ENCODE data around the gene PPDPF.

Gene PPDPF

GRCh38 chr20:63560333-63560805, 39.8 kb downstream of the PPDPF start:
- Histone ChIP-seq H3K27ac (ENCODE audit: low read length) (no peak overlapping the region), H3F3A (ENCODE audit: insufficient read depth, low read length) (no peaks in the 10 kb centered on the region), H3K4me1 (ENCODE audit: low read length) (no peaks in the 10 kb centered on the region), H2AFZ (ENCODE audit: low read length) (no peak overlapping the region), H3K4me2 (ENCODE audit: low read depth, low read length) (no peak overlapping the region), H3K9me3 (replicated peaks; ENCODE audit: insufficient read depth, low read length) (no peaks in the 10 kb centered on the region), H3K9ac (ENCODE audit: low read length) (no peak overlapping the region), H3K9me2 (replicated peaks; ENCODE audit: insufficient read depth, low read length) (no peaks in the 10 kb centered on the region), H3K27me3 (replicated peaks; ENCODE audit: insufficient read depth, low read length) (peaks cover 11% of the 10 kb centered on the region), H3K4me3 (ENCODE audit: low read length) (no peak overlapping the region), H3K36me3 (replicated peaks; ENCODE audit: insufficient read depth, low read length) (no peaks in the 10 kb centered on the region), H3K79me2 (ENCODE audit: low read length) (no peaks in the 10 kb centered on the region), H4K20me1 (ENCODE audit: insufficient read depth, low read length) (no peaks in the 10 kb centered on the region)
- TF ChIP-seq CTCF (IDR thresholded peaks at IDR 0.05; ENCODE audit: low read length) (no peak), EZH2 (optimal IDR thresholded peaks at IDR 0.05; ENCODE audit: low read depth, low read length) (no peak), EZH2phosphoT487 (IDR thresholded peaks at IDR 0.05; ENCODE audit: low read length) (no peak)
- no peak for DNase-seq

- Histone ChIP-seq H3K9me3 (replicated peaks; ENCODE audit: insufficient read depth, low read length) (no peaks in the 10 kb centered on the region), H3K27me3 (replicated peaks; ENCODE audit: insufficient read depth, low read length) (0 out of 2 replicates have a peak, but pooled peaks cover 4% of the 10 kb centered on the region), H3K27ac (ENCODE audit: low read length) (no peak overlapping the region), H3K9me2 (replicated peaks; ENCODE audit: insufficient read depth, low read length) (no peaks in the 10 kb centered on the region), H4K20me1 (ENCODE audit: insufficient read depth, low read length) (no peaks in the 10 kb centered on the region), H3K9ac (ENCODE audit: low read length) (no peak overlapping the region), H3K4me1 (ENCODE audit: low read length) (no peaks in the 10 kb centered on the region), H3F3A (ENCODE audit: insufficient read depth, low read length) (no peaks in the 10 kb centered on the region), H3K4me2 (ENCODE audit: low read depth, low read length) (no peak overlapping the region), H2AFZ (ENCODE audit: low read length) (no peak overlapping the region), H3K79me2 (ENCODE audit: low read length) (no peaks in the 10 kb centered on the region), H3K4me3 (ENCODE audit: low read length) (no peak overlapping the region), H3K36me3 (replicated peaks; ENCODE audit: insufficient read depth, low read length) (no peaks in the 10 kb centered on the region)
- TF ChIP-seq CTCF (IDR thresholded peaks at IDR 0.05; ENCODE audit: low read length), result no peak
- TF ChIP-seq EZH2phosphoT487 (IDR thresholded peaks at IDR 0.05; ENCODE audit: low read length), result no peak
- no peak for TF ChIP-seq EZH2 (optimal IDR thresholded peaks at IDR 0.05; ENCODE audit: low read depth, low read length)
- no peak for DNase-seq
These were observed 40.5 kb downstream of the PPDPF start for GRCh38 chr20:63560856-63561609.

- H3K4me2 ChIP-seq (ENCODE audit: low read depth, low read length), result no peak overlapping the region
- TF ChIP-seq CTCF (IDR thresholded peaks at IDR 0.05; ENCODE audit: low read length), result no peak
- no peak for TF ChIP-seq EZH2 (optimal IDR thresholded peaks at IDR 0.05; ENCODE audit: low read depth, low read length)
- H3K4me1 ChIP-seq (ENCODE audit: low read length), result no peaks in the 10 kb centered on the region
- no peak overlapping the region for H2AFZ ChIP-seq (ENCODE audit: low read length)
- H3K9ac ChIP-seq (ENCODE audit: low read length), result no peak overlapping the region
- H3K79me2 ChIP-seq (ENCODE audit: low read length), result no peaks in the 10 kb centered on the region
- H3K27me3 ChIP-seq (replicated peaks; ENCODE audit: insufficient read depth, low read length), result no peaks in the 10 kb centered on the region
- no peak for DNase-seq
- no peak overlapping the region for H3K4me3 ChIP-seq (ENCODE audit: low read length)
- no peaks in the 10 kb centered on the region for H4K20me1 ChIP-seq (ENCODE audit: insufficient read depth, low read length)
- H3K9me2 ChIP-seq (replicated peaks; ENCODE audit: insufficient read depth, low read length), result no peaks in the 10 kb centered on the region
- H3F3A ChIP-seq (ENCODE audit: insufficient read depth, low read length), result no peaks in the 10 kb centered on the region
- no peaks in the 10 kb centered on the region for H3K36me3 ChIP-seq (replicated peaks; ENCODE audit: insufficient read depth, low read length)
- H3K27ac ChIP-seq (ENCODE audit: low read length), result no peak overlapping the region
- no peaks in the 10 kb centered on the region for H3K9me3 ChIP-seq (replicated peaks; ENCODE audit: insufficient read depth, low read length)
These were observed 41.2 kb downstream of the PPDPF start for GRCh38 chr20:63561624-63562396.

Data from MM.1S (cell line).